ENCODE data around the gene TEX22.

TEX22 gene

GRCh38 chr14:105444859-105445258, 46.5 kb downstream of the TEX22 start:
- DNase-seq: no peak

- no peak for DNase-seq
Measured at GRCh38 chr14:105445290-105445689, 47.0 kb downstream of the TEX22 start.

- no peak for DNase-seq
Measured at GRCh38 chr14:105445901-105446845, 47.8 kb downstream of the TEX22 start.

GRCh38 chr14:105446971-105447370, 48.6 kb downstream of the TEX22 start:
- DNase-seq: no peak

GRCh38 chr14:105447651-105448640, 49.6 kb downstream of the TEX22 start:
- no peak for DNase-seq

GRCh38 chr14:105448706-105449111, 50.4 kb downstream of the TEX22 start:
- no peak for DNase-seq

GRCh38 chr14:105449276-105450122, 51.2 kb downstream of the TEX22 start:
- no peak for DNase-seq

GRCh38 chr14:105450123-105450505, 51.8 kb downstream of the TEX22 start:
- no peak for DNase-seq

GRCh38 chr14:105450864-105451720, 52.8 kb downstream of the TEX22 start:
- no peak for DNase-seq

- DNase-seq: no peak
Measured at GRCh38 chr14:105452963-105453362, 54.6 kb downstream of the TEX22 start.

- no peak for DNase-seq
Measured at GRCh38 chr14:105453847-105454246, 55.5 kb downstream of the TEX22 start.

GRCh38 chr14:105455086-105455640, 56.8 kb downstream of the TEX22 start:
- no peak for DNase-seq

- no peak for DNase-seq
Measured at GRCh38 chr14:105455766-105456660, 57.7 kb downstream of the TEX22 start.

- no peak for DNase-seq
Measured at GRCh38 chr14:105456736-105457617, 58.6 kb downstream of the TEX22 start.

- DNase-seq: no peak
Measured at GRCh38 chr14:105458010-105458409, 59.7 kb downstream of the TEX22 start.

- no peak for DNase-seq
Measured at GRCh38 chr14:105458571-105458970, 60.2 kb downstream of the TEX22 start.

GRCh38 chr14:105460116-105460515, 61.8 kb downstream of the TEX22 start:
- no peak for DNase-seq

- DNase-seq: no peak
Measured at GRCh38 chr14:105460616-105461015, 62.3 kb downstream of the TEX22 start.

GRCh38 chr14:105461903-105462302, 63.6 kb downstream of the TEX22 start:
- DNase-seq: no peak
